Uterus (tissue), 2 donors: Measurements from ENCODE around the gene GAD1.

Experiments used
- POLR2A ChIP-seq, 2 donors: fragments of 450-650 bp; IDR thresholded peaks; one replicate each; pipeline ENCODE4 v1.6.1; 2016; ENCODE audit warnings: antibody characterized with exemption in 2 of 2, mild to moderate bottlenecking in 1 of 2, moderate library complexity in 1 of 2
- TF ChIP-seq, protein P1 (sequence below), 4 experiments: fragments of 200-600 bp in 2 of 4; fragments of 450-650 bp in 2 of 4; sonication (generic) in 2 of 4; IDR thresholded peaks; one replicate each; pipeline ENCODE4 v1.5.1; 2016 to 2019; ENCODE audit warnings: antibody characterized with exemption in 4 of 4, mild to moderate bottlenecking in 2 of 4, moderate library complexity in 1 of 4

DNA sequence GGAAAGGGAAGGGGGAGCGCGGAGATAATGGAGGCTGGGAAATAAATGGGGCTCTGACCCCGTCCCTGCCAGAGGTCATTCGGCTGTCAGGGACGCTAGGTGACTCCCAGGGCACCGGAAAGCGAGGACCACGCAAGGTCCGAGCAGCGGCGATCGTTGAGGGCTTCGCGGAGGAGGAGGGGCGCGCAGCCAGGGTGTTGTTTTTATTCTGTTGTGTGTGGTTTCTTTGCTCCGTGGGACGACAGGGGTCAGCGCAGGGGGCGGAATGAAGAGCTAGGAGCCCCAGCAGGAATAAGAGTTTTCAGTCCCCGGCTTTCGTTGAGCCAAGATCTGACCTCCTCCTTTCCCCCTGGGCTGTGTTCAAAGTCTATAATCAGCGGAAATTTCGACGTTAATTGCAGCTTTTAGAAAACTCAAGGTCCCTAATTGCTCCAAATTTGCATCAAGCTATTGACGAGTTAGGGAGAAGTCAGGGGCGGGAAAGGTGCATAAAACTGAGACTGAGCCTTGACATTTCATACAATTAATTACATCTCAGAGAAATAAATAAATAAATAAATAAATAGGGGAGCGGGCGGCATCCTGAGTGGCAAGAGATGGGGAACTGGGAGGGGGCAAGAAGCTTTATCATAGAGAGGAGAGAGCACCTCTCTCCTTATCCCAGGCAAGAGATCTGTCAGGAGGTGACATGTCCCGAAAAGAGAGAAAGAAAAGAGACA lies 2.2 kb downstream of the GAD1 start:
- TF ChIP-seq, protein P1, sequence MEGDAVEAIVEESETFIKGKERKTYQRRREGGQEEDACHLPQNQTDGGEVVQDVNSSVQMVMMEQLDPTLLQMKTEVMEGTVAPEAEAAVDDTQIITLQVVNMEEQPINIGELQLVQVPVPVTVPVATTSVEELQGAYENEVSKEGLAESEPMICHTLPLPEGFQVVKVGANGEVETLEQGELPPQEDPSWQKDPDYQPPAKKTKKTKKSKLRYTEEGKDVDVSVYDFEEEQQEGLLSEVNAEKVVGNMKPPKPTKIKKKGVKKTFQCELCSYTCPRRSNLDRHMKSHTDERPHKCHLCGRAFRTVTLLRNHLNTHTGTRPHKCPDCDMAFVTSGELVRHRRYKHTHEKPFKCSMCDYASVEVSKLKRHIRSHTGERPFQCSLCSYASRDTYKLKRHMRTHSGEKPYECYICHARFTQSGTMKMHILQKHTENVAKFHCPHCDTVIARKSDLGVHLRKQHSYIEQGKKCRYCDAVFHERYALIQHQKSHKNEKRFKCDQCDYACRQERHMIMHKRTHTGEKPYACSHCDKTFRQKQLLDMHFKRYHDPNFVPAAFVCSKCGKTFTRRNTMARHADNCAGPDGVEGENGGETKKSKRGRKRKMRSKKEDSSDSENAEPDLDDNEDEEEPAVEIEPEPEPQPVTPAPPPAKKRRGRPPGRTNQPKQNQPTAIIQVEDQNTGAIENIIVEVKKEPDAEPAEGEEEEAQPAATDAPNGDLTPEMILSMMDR (IDR thresholded peaks at IDR 0.05): no peak
- no peak for TF ChIP-seq POLR2A (IDR thresholded peaks at IDR 0.05)
